Left kidney (tissue), 2 donors: ENCODE measurements around the gene SEC14L1. TPM values are rescaled to one million over a fixed set of nuclear protein-coding genes. Genes with fewer than 3 reads are reported as not detected.
"Not testable (repeated sequence)": the region's sequence is repeated elsewhere in the genome, so short reads cannot be mapped to it uniquely, and the experiment has no call there.

Experiments
- DNase-seq: peaks from one replicate; pipeline ENCODE4 v3.0.0-alpha.2; 2013
- polyA plus RNA-seq: library from polyadenylated mRNA; unstranded; fragments of 120-200 nt; gene quantifications from one replicate; pipeline ENCODE4 v1.2.1, GENCODE V29; 2013; ENCODE audit not compliant: insufficient read length

SEC14L1 gene
- polyA plus RNA-seq, 1 donor, result 97.3 TPM

GRCh38 chr17:77233635-77234334 lies 93.0 kb downstream of the SEC14L1 start:
- no peak for DNase-seq

GRCh38 chr17:77234695-77235094 lies 93.9 kb downstream of the SEC14L1 start:
- no peak for DNase-seq

- no peak for DNase-seq
Observed at GRCh38 chr17:77235370-77235941, 94.7 kb downstream of the SEC14L1 start.

GRCh38 chr17:77237232-77238008 lies 96.7 kb downstream of the SEC14L1 start:
- no peak for DNase-seq

- no peak for DNase-seq
Observed at GRCh38 chr17:77240976-77241375, 100.2 kb downstream of the SEC14L1 start.

GRCh38 chr17:77242118-77242851 lies 101.5 kb downstream of the SEC14L1 start:
- DNase-seq, result no peak

- DNase-seq, result no peak
Observed at GRCh38 chr17:77245162-77245926, 104.6 kb downstream of the SEC14L1 start.

GRCh38 chr17:77246110-77247047 lies 105.6 kb downstream of the SEC14L1 start:
- no peak for DNase-seq

- peak; percentile 83 for DNase-seq
Observed at GRCh38 chr17:77247048-77247541, 106.3 kb downstream of the SEC14L1 start.

GRCh38 chr17:77247609-77248008 lies 106.8 kb downstream of the SEC14L1 start:
- DNase-seq, result no peak

GRCh38 chr17:77248216-77249114 lies 107.7 kb downstream of the SEC14L1 start:
- no peak for DNase-seq

GRCh38 chr17:77251622-77252183 lies 110.9 kb downstream of the SEC14L1 start:
- DNase-seq, result no peak

- not testable (repeated sequence) for DNase-seq
Observed at GRCh38 chr17:77252306-77252705, 111.5 kb downstream of the SEC14L1 start.

- no peak for DNase-seq
Observed at GRCh38 chr17:77253611-77254051, 112.9 kb downstream of the SEC14L1 start.

GRCh38 chr17:77254951-77255825 lies 114.4 kb downstream of the SEC14L1 start:
- no peak for DNase-seq

GRCh38 chr17:77255970-77256369 lies 115.2 kb downstream of the SEC14L1 start:
- not testable (repeated sequence) for DNase-seq

- no peak for DNase-seq
Observed at GRCh38 chr17:77256710-77257109, 115.9 kb downstream of the SEC14L1 start.

- no peak for DNase-seq
Observed at GRCh38 chr17:77257169-77257568, 116.4 kb downstream of the SEC14L1 start.
